ENCODE results near the gene ZBTB7C.

DNA sequence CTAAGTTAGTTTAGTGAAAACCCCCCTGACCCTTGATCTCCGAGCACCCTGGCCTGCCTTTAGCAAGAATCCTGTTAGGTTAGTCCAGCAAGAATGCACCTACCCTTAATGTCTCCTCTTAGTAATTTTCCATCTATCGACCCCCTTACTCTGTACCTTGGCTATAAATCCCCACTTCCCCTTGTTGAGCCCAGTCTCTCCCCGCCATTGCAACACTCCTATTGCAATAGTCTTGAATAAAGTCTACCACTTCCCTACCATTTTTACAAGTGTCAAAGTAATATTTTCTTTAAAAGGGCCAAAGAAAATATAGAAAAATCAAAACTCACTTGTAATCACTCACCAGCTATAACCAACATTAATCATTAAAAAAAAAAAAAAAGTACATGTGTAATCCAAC lies 4.2 kb upstream of the ZBTB7C start:
- TF ChIP-seq, protein P1, sequence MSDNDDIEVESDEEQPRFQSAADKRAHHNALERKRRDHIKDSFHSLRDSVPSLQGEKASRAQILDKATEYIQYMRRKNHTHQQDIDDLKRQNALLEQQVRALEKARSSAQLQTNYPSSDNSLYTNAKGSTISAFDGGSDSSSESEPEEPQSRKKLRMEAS (IDR thresholded peaks at IDR 0.05), result no peak
- no peak for TF ChIP-seq SREBF2 (IDR thresholded peaks at IDR 0.05)
- TF ChIP-seq EP300 (IDR thresholded peaks at IDR 0.05), result no peak
- TF ChIP-seq POLR2A (IDR thresholded peaks at IDR 0.05; ENCODE audit: low read length), result no peak
- TF ChIP-seq, protein P2, sequence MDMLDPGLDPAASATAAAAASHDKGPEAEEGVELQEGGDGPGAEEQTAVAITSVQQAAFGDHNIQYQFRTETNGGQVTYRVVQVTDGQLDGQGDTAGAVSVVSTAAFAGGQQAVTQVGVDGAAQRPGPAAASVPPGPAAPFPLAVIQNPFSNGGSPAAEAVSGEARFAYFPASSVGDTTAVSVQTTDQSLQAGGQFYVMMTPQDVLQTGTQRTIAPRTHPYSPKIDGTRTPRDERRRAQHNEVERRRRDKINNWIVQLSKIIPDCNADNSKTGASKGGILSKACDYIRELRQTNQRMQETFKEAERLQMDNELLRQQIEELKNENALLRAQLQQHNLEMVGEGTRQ (IDR thresholded peaks at IDR 0.05), result no peak
- TF ChIP-seq, protein P3, sequence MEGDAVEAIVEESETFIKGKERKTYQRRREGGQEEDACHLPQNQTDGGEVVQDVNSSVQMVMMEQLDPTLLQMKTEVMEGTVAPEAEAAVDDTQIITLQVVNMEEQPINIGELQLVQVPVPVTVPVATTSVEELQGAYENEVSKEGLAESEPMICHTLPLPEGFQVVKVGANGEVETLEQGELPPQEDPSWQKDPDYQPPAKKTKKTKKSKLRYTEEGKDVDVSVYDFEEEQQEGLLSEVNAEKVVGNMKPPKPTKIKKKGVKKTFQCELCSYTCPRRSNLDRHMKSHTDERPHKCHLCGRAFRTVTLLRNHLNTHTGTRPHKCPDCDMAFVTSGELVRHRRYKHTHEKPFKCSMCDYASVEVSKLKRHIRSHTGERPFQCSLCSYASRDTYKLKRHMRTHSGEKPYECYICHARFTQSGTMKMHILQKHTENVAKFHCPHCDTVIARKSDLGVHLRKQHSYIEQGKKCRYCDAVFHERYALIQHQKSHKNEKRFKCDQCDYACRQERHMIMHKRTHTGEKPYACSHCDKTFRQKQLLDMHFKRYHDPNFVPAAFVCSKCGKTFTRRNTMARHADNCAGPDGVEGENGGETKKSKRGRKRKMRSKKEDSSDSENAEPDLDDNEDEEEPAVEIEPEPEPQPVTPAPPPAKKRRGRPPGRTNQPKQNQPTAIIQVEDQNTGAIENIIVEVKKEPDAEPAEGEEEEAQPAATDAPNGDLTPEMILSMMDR (IDR thresholded peaks at IDR 0.05), result no peak
- TF ChIP-seq RFX5 (IDR thresholded peaks at IDR 0.05), result no peak
- TF ChIP-seq, protein P4, sequence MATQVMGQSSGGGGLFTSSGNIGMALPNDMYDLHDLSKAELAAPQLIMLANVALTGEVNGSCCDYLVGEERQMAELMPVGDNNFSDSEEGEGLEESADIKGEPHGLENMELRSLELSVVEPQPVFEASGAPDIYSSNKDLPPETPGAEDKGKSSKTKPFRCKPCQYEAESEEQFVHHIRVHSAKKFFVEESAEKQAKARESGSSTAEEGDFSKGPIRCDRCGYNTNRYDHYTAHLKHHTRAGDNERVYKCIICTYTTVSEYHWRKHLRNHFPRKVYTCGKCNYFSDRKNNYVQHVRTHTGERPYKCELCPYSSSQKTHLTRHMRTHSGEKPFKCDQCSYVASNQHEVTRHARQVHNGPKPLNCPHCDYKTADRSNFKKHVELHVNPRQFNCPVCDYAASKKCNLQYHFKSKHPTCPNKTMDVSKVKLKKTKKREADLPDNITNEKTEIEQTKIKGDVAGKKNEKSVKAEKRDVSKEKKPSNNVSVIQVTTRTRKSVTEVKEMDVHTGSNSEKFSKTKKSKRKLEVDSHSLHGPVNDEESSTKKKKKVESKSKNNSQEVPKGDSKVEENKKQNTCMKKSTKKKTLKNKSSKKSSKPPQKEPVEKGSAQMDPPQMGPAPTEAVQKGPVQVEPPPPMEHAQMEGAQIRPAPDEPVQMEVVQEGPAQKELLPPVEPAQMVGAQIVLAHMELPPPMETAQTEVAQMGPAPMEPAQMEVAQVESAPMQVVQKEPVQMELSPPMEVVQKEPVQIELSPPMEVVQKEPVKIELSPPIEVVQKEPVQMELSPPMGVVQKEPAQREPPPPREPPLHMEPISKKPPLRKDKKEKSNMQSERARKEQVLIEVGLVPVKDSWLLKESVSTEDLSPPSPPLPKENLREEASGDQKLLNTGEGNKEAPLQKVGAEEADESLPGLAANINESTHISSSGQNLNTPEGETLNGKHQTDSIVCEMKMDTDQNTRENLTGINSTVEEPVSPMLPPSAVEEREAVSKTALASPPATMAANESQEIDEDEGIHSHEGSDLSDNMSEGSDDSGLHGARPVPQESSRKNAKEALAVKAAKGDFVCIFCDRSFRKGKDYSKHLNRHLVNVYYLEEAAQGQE (IDR thresholded peaks at IDR 0.05), result no peak
- TF ChIP-seq, protein P5, sequence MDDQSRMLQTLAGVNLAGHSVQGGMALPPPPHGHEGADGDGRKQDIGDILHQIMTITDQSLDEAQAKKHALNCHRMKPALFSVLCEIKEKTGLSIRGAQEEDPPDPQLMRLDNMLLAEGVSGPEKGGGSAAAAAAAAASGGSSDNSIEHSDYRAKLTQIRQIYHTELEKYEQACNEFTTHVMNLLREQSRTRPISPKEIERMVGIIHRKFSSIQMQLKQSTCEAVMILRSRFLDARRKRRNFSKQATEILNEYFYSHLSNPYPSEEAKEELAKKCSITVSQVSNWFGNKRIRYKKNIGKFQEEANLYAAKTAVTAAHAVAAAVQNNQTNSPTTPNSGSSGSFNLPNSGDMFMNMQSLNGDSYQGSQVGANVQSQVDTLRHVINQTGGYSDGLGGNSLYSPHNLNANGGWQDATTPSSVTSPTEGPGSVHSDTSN (IDR thresholded peaks at IDR 0.05), result no peak
- TF ChIP-seq, protein P6, sequence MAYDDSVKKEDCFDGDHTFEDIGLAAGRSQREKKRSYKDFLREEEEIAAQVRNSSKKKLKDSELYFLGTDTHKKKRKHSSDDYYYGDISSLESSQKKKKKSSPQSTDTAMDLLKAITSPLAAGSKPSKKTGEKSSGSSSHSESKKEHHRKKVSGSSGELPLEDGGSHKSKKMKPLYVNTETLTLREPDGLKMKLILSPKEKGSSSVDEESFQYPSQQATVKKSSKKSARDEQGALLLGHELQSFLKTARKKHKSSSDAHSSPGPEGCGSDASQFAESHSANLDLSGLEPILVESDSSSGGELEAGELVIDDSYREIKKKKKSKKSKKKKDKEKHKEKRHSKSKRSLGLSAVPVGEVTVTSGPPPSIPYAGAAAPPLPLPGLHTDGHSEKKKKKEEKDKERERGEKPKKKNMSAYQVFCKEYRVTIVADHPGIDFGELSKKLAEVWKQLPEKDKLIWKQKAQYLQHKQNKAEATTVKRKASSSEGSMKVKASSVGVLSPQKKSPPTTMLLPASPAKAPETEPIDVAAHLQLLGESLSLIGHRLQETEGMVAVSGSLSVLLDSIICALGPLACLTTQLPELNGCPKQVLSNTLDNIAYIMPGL (CRISPR knock-in tag; IDR thresholded peaks at IDR 0.05; ENCODE audit: borderline replicate concordance), result no peak
- no peak for TF ChIP-seq JUN (IDR thresholded peaks at IDR 0.05)
- no peak for TF ChIP-seq ZC3H11A (IDR thresholded peaks at IDR 0.05)

All from A549 (cell line).